Activated naive CD8-positive, alpha-beta T cell treated with anti-CD3 and anti-CD28 coated beads, Interleukin-2, amount 10 ng/mL, durations not matched to agents 7 days and 5 days (primary cell): ENCODE measurements around the gene ST7L. TPM values are rescaled to one million over a fixed set of nuclear protein-coding genes. Genes with fewer than 3 reads are reported as not detected.

Source experiments
- ATAC-seq: fragments of 150-1000 bp; cut with Tn5 transposase; one replicate; pipeline ENCODE4 v1.10.0; 2021; ENCODE audit warnings: low read depth, moderate library complexity
- POLR2A ChIA-PET: fragments of 350-600 bp; sonication (Branson Sonifier 250); formaldehyde crosslinking; loops from one replicate; lab custom pipeline; 2021; ENCODE audit warnings: antibody characterized with exemption; lab: Charles Lee
- DNase-seq: peaks from one replicate; pipeline ENCODE4 v3.0.0; 2021
- H3K27ac Mint-ChIP-seq: one replicate; pipeline ENCODE4 v1.8.0; 2022; ENCODE audit warnings: mild to moderate bottlenecking, mixed read lengths
- H3K27me3 Mint-ChIP-seq: one replicate; pipeline ENCODE4 v1.8.0; 2022; ENCODE audit warnings: mild to moderate bottlenecking, moderate library complexity, mixed read lengths
- H3K36me3 Mint-ChIP-seq: one replicate; pipeline ENCODE4 v1.8.0; 2021; ENCODE audit warnings: mild to moderate bottlenecking, mixed read lengths
- H3K4me1 Mint-ChIP-seq: one replicate; pipeline ENCODE4 v1.8.0; 2021; ENCODE audit warnings: mixed read lengths
- H3K4me3 Mint-ChIP-seq: one replicate; pipeline ENCODE4 v1.8.0; 2022; ENCODE audit warnings: mild to moderate bottlenecking, moderate library complexity, mixed read lengths
- H3K9me3 Mint-ChIP-seq: one replicate; pipeline ENCODE4 v1.8.0; 2021; ENCODE audit warnings: mixed read lengths
- total RNA-seq, 2 experiments: library from RNA; stranded (reverse); gene quantifications; one replicate each; pipeline ENCODE4 v1.2.3, GENCODE V29; 2021

ST7L gene
- total RNA-seq, 2 experiments from 2014 or later, result 15.4 to 16.5 TPM

- POLR2A ChIA-PET, result no interaction called here
Measured at GRCh38 chr1:112603541-112603940, 15.4 kb downstream of the ST7L start.

GRCh38 chr1:112603012-112603411 lies 15.9 kb downstream of the ST7L start:
- H3K27me3 Mint-ChIP-seq, result no peaks in the 10 kb centered on the region
- H3K4me1 Mint-ChIP-seq, result peaks cover 2% of the 10 kb centered on the region
- POLR2A ChIA-PET, result no interaction called here
- H3K36me3 Mint-ChIP-seq, result peaks cover 17% of the 10 kb centered on the region
- H3K27ac Mint-ChIP-seq, result no peak overlapping the region
- ATAC-seq (no peak), DNase-seq (no peak)
- H3K4me3 Mint-ChIP-seq, result no peak overlapping the region
- H3K9me3 Mint-ChIP-seq, result no peaks in the 10 kb centered on the region

More at GRCh38 chr1:112603541-112603940, 15.4 kb downstream of the ST7L start:
- H3K27me3 Mint-ChIP-seq, result no peaks in the 10 kb centered on the region
- no peak for ATAC-seq
- H3K36me3 Mint-ChIP-seq, result peaks cover 17% of the 10 kb centered on the region
- no peak overlapping the region for H3K4me3 Mint-ChIP-seq
- H3K9me3 Mint-ChIP-seq, result no peaks in the 10 kb centered on the region
- H3K4me1 Mint-ChIP-seq, result peaks cover 2% of the 10 kb centered on the region
- DNase-seq, result no peak
- no peak overlapping the region for H3K27ac Mint-ChIP-seq

- Mint-ChIP-seq H3K27ac (no peak overlapping the region), H3K27me3 (no peaks in the 10 kb centered on the region), H3K4me1 (no peaks in the 10 kb centered on the region), H3K36me3 (peaks cover 5% of the 10 kb centered on the region), H3K4me3 (no peak overlapping the region), H3K9me3 (no peaks in the 10 kb centered on the region)
- no peak for DNase-seq
- POLR2A ChIA-PET, result no interaction called here
- ATAC-seq, result no peak
Measured at GRCh38 chr1:112599477-112599876, 19.5 kb downstream of the ST7L start.

DNA sequence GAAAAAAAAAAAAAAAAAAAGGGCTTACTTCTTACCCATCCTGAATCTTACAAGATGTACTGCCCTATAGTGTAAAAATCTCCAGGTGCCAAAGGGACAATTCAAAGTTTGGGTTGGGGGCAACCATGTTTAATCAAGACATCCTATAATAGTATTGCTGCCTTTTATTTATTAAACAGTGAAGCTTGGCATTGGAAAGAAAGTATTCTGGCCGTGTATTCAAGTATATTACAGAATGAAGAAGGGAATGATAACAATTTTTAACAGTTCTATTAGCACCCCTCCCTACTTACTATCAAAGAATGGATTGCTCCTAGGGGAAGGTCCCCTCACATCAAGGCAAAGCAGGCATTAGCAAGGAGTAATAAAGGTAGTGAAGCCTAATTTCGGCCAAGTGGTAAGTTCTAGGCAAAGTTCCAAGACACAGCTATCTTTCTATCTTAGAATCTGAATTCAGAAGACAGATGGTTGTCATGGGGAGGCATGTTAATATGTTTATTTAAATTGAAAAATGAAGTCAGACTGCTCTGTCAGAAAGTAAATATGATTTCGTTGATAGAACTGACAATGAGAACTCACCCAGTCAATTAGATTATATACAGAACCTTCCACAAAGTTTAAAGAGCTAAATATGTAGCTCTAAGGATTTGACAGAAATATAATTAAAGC lies 24.6 kb downstream of the ST7L start:
- Mint-ChIP-seq H3K36me3 (peaks cover 14% of the 10 kb centered on the region), H3K27me3 (no peaks in the 10 kb centered on the region), H3K9me3 (peaks cover 2% of the 10 kb centered on the region), H3K4me3 (no peak overlapping the region), H3K4me1 (no peaks in the 10 kb centered on the region), H3K27ac (no peak overlapping the region)
- no peak for ATAC-seq
- POLR2A ChIA-PET, result no interaction called here
- no peak for DNase-seq

DNA sequence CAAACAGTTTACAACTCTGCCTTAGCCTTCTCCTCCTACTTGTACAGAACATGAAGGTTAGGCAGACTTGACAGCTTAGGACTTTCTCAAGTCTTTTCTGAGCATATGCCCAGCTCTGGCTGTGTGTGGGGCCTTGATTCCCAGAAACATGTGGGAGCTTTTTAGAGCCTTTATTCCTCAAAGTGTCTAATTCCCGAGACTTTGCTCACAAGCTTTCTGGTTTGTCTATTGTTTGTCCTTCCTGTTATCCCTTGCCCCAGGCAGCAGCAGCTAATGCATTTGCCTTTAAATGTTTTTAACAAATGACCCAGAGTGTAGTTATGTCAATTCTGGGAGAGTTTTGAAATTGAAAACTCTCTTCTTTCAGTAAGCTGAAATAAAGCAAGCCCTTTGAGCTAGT lies 29.2 kb downstream of the ST7L start:
- no peak overlapping the region for H3K4me3 Mint-ChIP-seq
- DNase-seq (no peak), ATAC-seq (no peak)
- H3K27me3 Mint-ChIP-seq, result no peaks in the 10 kb centered on the region
- peaks cover 6% of the 10 kb centered on the region for H3K9me3 Mint-ChIP-seq
- H3K4me1 Mint-ChIP-seq, result no peaks in the 10 kb centered on the region
- no peak overlapping the region for H3K27ac Mint-ChIP-seq
- POLR2A ChIA-PET, result no interaction called here
- peaks cover 24% of the 10 kb centered on the region for H3K36me3 Mint-ChIP-seq

- no peak overlapping the region for H3K27ac Mint-ChIP-seq
- no peaks in the 10 kb centered on the region for H3K27me3 Mint-ChIP-seq
- ATAC-seq (no peak), DNase-seq (no peak)
- no peaks in the 10 kb centered on the region for H3K9me3 Mint-ChIP-seq
- no peaks in the 10 kb centered on the region for H3K4me1 Mint-ChIP-seq
- peaks cover 5% of the 10 kb centered on the region for H3K36me3 Mint-ChIP-seq
- H3K4me3 Mint-ChIP-seq, result no peak overlapping the region
- POLR2A ChIA-PET, result no interaction called here
Measured at GRCh38 chr1:112583366-112583765, 35.6 kb downstream of the ST7L start.

- ATAC-seq, result no peak
- Mint-ChIP-seq H3K36me3 (peaks cover 9% of the 10 kb centered on the region), H3K4me1 (no peaks in the 10 kb centered on the region), H3K9me3 (no peaks in the 10 kb centered on the region), H3K27ac (no peak overlapping the region), H3K27me3 (no peaks in the 10 kb centered on the region), H3K4me3 (no peak overlapping the region)
- DNase-seq, result no peak
- POLR2A ChIA-PET, result no interaction called here
Measured at GRCh38 chr1:112581586-112582192, 37.3 kb downstream of the ST7L start.

DNA sequence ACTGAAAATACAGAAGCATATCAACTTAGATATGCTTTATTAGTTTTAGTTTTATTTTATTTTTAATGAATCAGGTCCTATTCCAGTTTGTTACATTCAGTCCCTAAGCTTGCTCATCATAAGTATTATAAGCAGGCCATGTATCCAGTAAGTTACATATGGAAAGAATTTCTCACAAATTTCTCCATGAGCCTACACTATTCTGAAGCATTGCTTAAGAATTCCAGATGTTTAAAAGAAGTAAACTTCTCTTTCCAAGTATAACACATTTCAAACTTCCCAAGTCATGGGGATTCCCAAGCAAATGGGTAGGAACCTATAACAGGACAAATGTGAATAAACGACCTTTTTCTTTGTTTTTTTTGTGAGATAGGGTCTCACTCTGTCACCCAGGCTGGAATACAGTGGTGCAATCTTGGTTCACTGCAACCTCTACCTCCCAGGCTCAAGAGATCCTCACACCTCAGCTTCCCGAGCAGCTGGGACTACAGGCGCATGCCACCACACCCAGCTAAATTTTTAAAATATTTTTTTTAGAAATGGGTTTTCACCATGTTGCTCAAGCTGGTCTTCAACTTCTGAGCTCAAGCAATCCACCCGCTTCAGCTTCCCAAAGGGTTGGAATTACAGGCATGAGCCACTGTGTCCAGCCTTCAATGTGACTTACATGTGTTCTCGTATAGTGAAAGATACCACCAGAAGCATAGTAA lies 39.0 kb downstream of the ST7L start:
- Mint-ChIP-seq H3K27me3 (no peaks in the 10 kb centered on the region), H3K4me1 (no peaks in the 10 kb centered on the region), H3K27ac (no peak overlapping the region), H3K9me3 (no peaks in the 10 kb centered on the region), H3K4me3 (no peak overlapping the region), H3K36me3 (peaks cover 12% of the 10 kb centered on the region)
- ATAC-seq (no peak), DNase-seq (no peak)
- POLR2A ChIA-PET, result no interaction called here

- Mint-ChIP-seq H3K4me1 (no peaks in the 10 kb centered on the region), H3K4me3 (no peak overlapping the region), H3K36me3 (peaks cover 18% of the 10 kb centered on the region), H3K9me3 (no peaks in the 10 kb centered on the region), H3K27me3 (no peaks in the 10 kb centered on the region), H3K27ac (no peak overlapping the region)
- POLR2A ChIA-PET, result no interaction called here
- DNase-seq (no peak), ATAC-seq (no peak)
Measured at GRCh38 chr1:112576240-112576639, 42.7 kb downstream of the ST7L start.

DNA sequence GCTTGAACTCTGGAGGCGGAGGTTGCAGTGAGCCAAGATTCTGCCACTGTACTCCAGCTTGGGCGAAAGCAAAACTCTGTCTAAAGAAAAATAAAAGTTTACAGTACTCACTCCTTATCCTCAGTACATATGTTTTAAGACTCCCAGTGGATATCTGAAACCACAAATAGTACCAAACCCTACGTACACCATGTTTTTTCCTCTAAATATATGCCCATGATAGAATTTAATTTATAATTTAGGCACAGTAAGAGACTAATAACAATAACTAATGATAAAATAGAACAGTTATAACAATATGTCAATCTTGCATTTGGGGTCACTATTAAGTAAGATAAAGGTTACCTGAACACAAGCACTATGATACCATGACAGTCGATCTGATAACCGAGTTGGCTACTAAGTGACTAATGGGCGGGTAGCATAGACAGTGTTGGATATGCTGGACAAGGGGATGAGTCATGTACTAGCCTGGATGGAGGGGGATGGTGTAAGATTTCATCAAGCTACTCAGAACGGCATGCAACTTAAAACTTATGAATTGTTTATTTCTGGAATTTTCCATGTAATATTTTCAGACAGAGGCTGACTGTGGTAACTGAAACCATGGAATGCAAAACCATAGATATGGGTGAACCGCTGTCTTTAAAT lies 43.7 kb downstream of the ST7L start:
- no peak overlapping the region for H3K4me3 Mint-ChIP-seq
- H3K36me3 Mint-ChIP-seq, result peaks cover 18% of the 10 kb centered on the region
- no peak overlapping the region for H3K27ac Mint-ChIP-seq
- H3K9me3 Mint-ChIP-seq, result no peaks in the 10 kb centered on the region
- H3K27me3 Mint-ChIP-seq, result no peaks in the 10 kb centered on the region
- no peak for ATAC-seq
- no peaks in the 10 kb centered on the region for H3K4me1 Mint-ChIP-seq
- POLR2A ChIA-PET, result no interaction called here
- DNase-seq, result no peak

DNA sequence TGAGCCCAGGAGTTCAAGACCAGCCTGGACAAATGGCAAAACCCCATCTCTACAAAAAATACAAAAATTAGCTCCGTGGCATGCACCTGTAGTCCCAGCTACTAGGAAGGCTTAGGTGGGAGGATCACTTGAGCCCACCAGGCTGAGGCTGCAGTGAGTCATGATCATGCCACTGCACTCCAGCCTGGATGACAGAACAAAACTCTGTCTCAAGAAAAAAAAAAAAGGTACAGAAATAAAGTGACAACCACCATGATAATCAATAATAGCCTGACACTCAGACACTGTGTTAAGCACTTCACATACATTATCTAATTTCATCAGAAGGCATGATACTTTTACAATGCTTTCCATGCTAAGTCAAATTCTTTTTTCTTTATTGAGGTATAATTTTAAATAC lies 53.1 kb downstream of the ST7L start:
- H3K27ac Mint-ChIP-seq, result no peak overlapping the region
- ATAC-seq, result no peak
- H3K27me3 Mint-ChIP-seq, result no peaks in the 10 kb centered on the region
- POLR2A ChIA-PET, result no interaction called here
- no peak for DNase-seq
- H3K9me3 Mint-ChIP-seq, result no peaks in the 10 kb centered on the region
- H3K4me3 Mint-ChIP-seq, result no peak overlapping the region
- H3K4me1 Mint-ChIP-seq, result no peaks in the 10 kb centered on the region
- peaks cover 5% of the 10 kb centered on the region for H3K36me3 Mint-ChIP-seq

DNA sequence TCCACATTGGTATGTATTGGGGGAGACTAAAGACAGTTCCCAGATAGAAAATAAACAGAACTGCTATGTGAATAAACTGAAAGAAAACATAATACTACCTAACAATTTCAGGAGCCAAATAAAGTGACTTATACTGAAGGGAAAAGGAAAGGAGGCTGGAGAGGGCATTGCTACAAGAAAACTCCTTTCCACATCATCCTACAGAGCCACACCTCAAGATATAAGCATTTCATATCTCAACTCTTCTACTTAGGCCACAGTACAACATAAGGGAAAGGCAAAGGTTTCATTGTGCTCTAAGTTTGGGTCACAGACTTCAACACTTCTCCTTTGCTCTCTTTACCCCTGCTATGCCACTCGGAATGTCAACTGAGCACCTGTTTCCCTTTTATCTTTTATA lies 54.9 kb downstream of the ST7L start:
- Mint-ChIP-seq H3K9me3 (no peaks in the 10 kb centered on the region), H3K27ac (no peak overlapping the region), H3K27me3 (no peaks in the 10 kb centered on the region), H3K4me1 (no peaks in the 10 kb centered on the region), H3K4me3 (no peak overlapping the region), H3K36me3 (peaks cover 3% of the 10 kb centered on the region)
- POLR2A ChIA-PET, result no interaction called here
- DNase-seq, result no peak
- no peak for ATAC-seq

DNA sequence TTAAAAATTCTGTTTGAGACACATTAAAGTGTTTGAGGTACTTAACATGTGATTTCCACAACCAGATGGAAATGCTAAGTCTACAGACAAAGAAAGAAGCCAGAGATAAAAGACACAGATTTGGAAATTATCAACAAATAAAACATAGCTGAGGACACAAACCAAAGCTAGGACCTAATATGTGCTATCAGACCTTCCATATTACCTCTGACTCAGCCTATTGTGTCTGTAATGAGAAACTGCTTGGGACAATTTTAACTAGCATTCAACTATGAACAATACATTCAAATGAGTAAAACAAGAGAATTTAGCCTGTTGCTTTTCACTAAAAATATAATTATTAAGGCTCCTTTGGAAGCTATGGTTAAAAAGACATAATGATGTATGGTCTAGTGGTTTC lies 55.6 kb downstream of the ST7L start:
- H3K27ac Mint-ChIP-seq, result no peak overlapping the region
- H3K9me3 Mint-ChIP-seq, result no peaks in the 10 kb centered on the region
- ATAC-seq (no peak), DNase-seq (no peak)
- H3K4me3 Mint-ChIP-seq, result no peak overlapping the region
- no peaks in the 10 kb centered on the region for H3K27me3 Mint-ChIP-seq
- peaks cover 3% of the 10 kb centered on the region for H3K36me3 Mint-ChIP-seq
- H3K4me1 Mint-ChIP-seq, result no peaks in the 10 kb centered on the region
- POLR2A ChIA-PET, result no interaction called here
